ENCODE results near the gene SP140L.

GRCh38 chr2:230358305-230358704 is 31.3 kb downstream of the SP140L start:
- no peak for TF ChIP-seq POLR2A (IDR thresholded peaks at IDR 0.05; ENCODE audit: extremely low read depth, insufficient read length)
- TF ChIP-seq CTCF (IDR thresholded peaks at IDR 0.05; ENCODE audit: low read depth, low read length): no peak
